Measurements from ENCODE around the gene ATR.
"Not testable (repeated sequence)": the region's sequence is repeated elsewhere in the genome, so short reads cannot be mapped to it uniquely, and the experiment has no call there.

DNA sequence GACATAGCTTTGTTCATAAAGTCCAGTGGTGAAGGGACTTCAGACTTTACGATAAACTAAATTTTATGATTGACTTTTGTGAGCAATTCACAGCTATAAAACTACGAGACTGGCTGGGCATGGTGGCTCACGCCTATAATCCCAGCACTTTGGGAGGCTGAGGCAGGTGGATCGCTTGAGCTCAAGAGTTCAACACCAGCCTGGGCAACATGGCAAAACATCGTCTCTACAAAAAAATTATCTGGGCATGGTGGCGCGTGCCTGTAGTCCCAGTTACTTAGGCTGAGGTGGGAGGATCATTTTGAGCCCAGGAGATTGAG lies 24.8 kb upstream of the ATR start:
- TF ChIP-seq, protein P1, sequence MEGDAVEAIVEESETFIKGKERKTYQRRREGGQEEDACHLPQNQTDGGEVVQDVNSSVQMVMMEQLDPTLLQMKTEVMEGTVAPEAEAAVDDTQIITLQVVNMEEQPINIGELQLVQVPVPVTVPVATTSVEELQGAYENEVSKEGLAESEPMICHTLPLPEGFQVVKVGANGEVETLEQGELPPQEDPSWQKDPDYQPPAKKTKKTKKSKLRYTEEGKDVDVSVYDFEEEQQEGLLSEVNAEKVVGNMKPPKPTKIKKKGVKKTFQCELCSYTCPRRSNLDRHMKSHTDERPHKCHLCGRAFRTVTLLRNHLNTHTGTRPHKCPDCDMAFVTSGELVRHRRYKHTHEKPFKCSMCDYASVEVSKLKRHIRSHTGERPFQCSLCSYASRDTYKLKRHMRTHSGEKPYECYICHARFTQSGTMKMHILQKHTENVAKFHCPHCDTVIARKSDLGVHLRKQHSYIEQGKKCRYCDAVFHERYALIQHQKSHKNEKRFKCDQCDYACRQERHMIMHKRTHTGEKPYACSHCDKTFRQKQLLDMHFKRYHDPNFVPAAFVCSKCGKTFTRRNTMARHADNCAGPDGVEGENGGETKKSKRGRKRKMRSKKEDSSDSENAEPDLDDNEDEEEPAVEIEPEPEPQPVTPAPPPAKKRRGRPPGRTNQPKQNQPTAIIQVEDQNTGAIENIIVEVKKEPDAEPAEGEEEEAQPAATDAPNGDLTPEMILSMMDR (IDR thresholded peaks at IDR 0.05): not testable (repeated sequence)
- not testable (repeated sequence) for TF ChIP-seq EP300, POLR2AphosphoS5 (IDR thresholded peaks at IDR 0.05)
